Stimulated activated CD4-positive, alpha-beta T cell treated with anti-CD3 and anti-CD28 coated beads, Interleukin-1b, Interleukin-23, amount 100 ng/mL, for 4 hours (primary cell): Measurements from ENCODE around the gene SDR39U1.
A peak's percentile ranks its signal among the peaks of the same experiment; 100 is the strongest.

Experiments
- DNase-seq, 2 donors: peaks; one replicate each; pipeline ENCODE4 v3.0.0-alpha.2; 2020; ENCODE audit warnings: low read depth in 2 of 2

SDR39U1 gene

GRCh38 chr14:24430143-24430681 lies 12.4 kb downstream of the SDR39U1 start:
- peak in 1 of 2 donors; percentile 60 for DNase-seq

GRCh38 chr14:24429395-24430142 lies 13.0 kb downstream of the SDR39U1 start, which contains the start of the genes CBLN3 and KHNYN:
CBLN3 (minus strand) TSS chr14:24429668; CDS start chr14:24429054, 614 bp downstream.
KHNYN (plus strand) TSS chr14:24429954; CDS start chr14:24430731, 777 bp downstream.
- DNase-seq, result peak; percentile 76 to 81

- DNase-seq, result no peak
Measured at GRCh38 chr14:24428628-24429394, 13.8 kb downstream of the SDR39U1 start.

DNA sequence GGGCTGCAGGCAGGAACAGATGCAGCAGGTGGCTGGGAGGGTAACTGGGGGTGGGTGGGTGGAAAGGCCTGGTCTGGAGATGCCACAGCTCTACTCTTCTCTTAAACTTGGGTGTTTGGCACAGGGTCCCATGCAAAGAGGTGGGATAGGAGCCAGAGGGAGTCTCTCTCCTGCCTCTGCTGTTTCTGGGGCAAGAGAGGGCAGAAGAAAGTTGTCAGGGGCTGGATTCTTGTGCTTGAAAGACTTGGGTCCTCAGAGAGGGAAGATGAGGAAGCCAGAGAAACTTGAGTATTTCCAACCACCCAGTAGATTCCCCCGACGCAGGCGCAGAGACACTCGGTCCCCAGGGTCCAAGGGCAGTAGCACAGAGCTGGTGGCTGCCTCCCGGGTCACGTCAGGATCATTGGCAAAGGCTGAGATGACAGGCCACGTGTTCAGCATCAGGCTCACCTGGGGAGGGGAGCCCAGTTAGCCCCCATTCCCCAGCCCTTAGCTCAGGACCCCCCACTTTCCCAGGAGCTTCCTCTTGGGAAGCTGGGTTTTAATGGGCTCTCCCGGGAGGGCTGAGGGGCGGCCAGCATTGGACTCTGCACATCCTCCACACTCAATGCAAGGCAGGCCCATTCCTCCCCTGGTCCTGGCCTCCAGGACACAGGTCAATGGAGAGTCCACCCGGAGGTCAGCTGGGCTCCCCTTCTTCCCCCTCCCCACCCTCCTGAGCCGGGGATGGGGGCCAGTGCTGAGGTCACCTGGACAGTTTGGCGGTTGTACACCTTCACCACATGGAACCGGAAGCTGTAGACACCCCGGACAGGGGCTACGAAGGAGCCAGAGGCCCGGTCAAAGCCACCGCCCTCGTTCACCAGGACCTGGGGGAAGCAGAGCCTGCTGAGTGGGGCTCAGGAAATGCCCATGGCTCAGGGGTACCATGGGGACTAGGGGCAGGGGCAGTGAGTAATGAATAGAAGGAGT lies 14.8 kb downstream of the SDR39U1 start:
- no peak for DNase-seq

DNA sequence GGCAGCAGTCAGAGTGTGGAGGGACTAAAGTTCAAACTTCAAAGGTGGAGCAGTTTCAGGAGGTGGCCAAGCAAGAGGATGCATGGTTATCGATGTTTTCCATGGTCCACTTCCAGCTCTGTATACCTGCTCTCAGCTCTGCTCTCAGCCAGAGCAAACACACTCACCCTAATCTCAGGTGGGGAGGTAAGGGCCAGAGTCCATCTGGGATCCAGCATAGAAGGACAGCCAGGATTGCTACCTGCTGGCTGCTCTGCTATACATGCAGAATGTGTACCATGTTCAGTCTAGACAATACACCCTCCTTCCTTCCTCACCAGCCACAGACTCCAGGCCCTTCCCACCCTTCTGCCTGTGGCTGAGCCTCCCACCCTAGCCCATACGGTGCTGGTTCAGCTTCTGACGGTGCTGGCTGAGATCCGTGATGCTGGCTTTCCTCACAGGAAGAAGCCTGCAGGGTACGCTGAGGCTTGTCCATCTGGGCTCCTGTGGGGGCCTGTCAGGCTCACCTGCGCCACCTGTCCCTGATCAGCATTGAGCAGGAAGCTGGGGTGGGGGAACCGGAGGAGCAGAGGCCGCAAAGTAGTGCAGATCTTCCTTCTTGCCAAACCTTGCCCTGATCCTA lies 15.6 kb downstream of the SDR39U1 start:
- no peak for DNase-seq

DNA sequence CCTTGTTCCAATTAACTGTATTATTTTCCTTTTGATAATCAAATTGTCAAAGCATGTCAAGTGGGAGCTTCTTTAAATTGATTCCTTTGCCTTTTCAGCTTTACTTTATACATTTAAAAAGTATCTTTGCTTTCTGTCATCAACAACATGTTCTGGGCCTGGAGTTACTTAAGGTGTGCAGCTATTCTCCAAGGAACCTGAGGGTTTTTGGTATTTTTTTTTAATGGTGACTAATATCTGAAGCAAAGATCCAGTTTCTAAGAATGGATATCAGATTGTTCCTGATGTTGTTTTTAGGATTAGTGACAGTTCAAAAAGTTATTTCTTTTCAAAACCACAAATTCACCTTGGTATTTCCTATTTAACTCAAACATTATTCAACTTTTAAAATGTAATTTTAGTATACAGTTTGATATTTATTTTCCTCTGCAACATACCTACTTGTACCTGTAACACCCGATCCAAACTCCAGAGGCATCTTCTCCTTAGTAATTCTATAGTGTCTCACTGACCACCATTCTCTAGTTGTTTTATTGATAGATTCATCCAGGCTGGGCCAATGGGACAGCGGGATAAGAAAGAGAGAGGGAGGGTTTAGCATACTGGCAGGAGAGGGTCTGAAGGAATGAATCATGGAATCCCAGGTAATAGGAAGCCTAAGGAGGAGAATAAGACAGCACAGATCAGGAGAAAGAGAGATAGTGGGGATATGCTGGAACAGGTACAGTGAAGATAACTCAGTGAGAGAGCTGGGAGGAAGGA lies 16.2 kb downstream of the SDR39U1 start:
- no peak for DNase-seq

- DNase-seq, result no peak
Measured at GRCh38 chr14:24425704-24426103, 16.9 kb downstream of the SDR39U1 start.

DNA sequence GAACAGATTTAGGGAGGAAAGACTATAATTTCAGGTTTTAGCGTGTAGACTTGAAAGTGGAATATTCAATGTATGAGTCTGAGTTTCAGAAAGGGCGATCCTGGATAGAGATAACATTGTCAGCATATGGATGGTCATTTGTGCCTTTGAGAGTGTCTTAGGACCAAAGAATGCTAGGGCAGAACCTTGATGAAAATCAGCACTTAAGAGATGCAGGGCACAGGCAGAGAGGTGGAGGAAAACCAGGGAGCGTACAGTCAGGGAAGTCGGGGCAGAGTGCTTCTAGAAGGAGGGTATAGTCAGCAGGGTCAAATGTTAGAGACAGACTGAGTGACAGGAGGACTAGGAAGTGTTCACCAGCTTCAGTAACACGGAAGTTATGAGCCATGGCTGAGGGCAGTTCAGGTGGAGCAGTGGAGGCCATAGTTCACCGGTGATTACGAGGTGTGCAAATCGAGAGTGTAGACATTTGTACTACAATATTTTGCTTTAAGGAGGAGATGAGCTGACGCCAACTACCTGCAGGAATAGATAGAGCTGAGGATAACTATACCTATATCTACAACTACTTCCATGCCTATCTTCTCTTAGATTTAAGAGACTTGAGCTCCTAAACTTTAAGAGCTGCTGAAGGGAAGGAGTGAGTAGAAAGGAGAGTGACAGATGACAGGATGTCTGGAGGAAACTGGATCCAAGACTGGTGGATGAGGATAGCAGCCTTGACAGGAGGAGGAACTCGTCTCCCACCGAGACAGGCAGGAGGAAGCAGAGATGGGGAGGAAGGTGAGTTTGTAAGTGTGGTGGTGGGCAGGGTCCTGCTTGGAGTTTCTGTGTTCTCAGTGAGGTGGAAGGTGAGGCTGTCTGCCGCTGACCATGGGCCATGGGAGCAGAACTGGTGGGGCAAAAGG lies 19.6 kb downstream of the SDR39U1 start:
- DNase-seq, result no peak

DNA sequence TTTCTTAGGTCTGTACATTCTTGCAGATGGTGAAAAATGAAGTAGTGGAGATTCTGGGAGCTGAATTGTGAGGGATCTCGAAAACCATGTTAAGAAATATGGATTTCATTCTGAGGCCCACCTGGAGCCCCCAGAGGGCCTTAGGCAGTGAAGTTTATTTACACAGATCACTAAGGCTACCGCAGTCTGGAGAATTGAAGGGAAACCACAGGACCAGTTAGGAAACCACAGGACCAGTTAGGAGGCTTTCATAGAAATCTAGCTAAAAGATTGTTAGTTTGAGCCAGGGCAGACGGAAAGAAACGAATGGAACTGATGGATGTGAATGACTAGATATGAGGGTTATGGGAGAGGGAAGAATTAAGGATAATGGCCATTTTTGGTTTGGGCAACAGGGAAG lies 20.3 kb downstream of the SDR39U1 start:
- DNase-seq, result no peak

DNA sequence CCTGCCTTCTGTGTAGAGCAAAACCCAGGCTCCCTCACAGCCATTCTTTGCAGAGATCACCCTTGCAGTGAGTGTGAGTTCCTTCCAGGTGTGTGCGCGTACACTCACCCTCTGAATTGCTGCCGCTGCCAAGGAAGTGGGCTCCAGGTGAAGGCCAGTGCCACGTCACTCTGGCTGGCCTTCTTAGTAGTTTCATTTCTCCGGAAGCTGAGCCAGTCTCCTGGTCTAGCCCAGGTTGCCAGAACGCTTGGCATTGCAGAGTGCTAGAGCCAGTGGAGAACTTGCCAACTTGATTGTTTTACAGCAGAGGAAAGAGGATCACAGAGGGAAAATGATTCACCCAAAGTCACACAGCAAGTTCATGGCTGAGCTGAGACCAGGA lies 24.1 kb downstream of the SDR39U1 start:
- DNase-seq, result no peak

DNA sequence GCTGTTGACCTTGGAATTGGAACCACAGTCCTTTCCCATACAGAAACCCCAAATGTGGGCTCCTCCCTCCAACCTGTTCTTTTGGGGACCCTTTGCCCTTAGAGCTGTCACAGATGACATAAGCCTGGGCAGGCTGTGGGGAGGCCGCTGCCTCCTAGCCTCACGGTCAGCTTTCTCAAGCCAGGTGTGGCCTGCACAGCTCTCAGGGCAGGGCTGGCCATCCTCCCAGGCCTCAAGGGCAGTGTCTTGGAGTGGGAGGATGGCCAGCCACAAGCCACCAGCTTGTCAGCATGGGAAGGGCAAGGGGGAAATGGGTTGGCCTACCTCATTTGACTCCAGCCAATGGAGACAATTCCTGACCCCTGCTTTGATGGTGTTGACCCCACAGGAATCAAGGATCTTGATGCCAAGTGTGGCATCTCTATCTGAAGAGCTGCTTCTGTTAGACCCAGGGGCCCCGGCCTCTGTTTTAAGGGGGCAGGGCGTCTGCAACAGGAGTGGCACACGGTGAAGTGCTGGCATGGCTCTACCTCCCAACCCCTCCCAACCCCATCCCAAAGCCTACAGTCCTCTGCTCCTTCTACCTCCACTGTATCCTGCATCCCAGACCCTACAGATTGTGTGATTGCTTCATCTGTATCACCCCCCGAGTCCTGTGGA lies 24.6 kb downstream of the SDR39U1 start:
- DNase-seq, result no peak

GRCh38 chr14:24416932-24417619 lies 25.5 kb downstream of the SDR39U1 start:
- no peak for DNase-seq

DNA sequence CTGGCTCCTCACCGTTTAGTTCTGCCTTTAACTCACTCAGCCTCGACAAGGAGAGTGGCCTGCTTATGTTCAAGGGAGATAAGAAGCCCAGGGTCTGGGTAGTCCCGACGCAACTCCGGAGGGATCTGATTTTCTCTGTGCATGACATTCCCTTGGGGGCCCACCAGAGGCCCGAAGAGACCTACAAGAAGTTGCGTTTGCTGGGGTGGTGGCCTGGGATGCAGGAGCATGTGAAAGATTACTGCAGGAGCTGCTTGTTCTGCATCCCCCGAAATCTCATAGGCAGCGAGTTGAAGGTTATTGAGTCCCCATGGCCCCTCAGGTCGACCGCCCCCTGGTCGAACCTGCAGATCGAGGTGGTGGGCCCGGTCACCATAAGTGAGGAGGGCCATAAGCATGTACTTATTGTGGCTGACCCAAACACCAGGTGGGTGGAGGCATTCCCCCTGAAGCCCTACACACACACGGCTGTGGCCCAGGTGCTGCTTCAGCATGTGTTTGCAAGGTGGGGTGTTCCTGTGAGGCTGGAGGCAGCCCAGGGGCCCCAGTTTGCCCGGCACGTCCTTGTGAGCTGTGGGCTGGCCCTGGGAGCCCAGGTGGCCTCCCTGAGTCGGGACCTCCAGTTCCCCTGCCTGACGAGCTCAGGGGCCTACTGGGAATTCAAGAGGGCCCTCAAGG lies 26.2 kb downstream of the SDR39U1 start:
- no peak for DNase-seq

- no peak for DNase-seq
Measured at GRCh38 chr14:24415421-24416253, 26.9 kb downstream of the SDR39U1 start.

DNA sequence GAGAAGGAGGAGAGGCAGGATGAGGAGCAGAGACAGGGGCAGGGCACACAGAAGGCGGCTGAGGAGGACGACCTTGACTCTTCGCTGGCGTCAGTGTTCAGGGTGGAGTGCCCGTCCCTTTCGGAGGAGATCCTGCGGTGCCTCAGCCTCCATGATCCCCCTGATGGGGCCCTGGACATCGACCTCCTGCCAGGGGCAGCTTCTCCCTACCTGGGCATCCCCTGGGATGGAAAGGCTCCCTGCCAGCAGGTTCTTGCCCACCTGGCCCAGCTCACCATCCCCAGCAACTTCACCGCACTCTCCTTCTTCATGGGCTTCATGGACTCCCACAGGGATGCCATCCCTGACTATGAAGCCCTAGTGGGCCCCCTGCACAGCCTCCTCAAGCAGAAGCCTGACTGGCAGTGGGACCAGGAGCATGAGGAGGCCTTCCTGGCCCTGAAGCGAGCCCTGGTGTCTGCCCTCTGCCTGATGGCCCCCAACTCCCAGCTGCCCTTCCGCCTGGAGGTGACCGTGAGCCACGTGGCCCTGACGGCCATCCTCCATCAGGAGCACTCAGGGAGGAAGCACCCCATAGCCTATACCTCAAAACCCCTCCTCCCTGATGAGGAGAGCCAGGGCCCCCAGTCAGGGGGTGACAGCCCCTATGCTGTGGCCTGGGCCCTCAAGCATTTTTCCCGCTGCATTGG lies 27.7 kb downstream of the SDR39U1 start:
- no peak for DNase-seq

GRCh38 chr14:24414077-24414476 lies 28.5 kb downstream of the SDR39U1 start:
- no peak for DNase-seq
